K562 treated with DMSO at 1 percent for 4 hours (cell line): ENCODE data around the gene HSD17B4. TPM values are rescaled to one million over a fixed set of nuclear protein-coding genes. Genes with fewer than 3 reads are reported as not detected.

Source experiments
- total RNA-seq: library from RNA; unstranded; fragments of 300-600 nt; gene quantifications from 2 replicates; pipeline ENCODE4 v1.2.3, GENCODE V29; 2022; ENCODE audit not compliant: insufficient read depth

Gene HSD17B4, protein sequence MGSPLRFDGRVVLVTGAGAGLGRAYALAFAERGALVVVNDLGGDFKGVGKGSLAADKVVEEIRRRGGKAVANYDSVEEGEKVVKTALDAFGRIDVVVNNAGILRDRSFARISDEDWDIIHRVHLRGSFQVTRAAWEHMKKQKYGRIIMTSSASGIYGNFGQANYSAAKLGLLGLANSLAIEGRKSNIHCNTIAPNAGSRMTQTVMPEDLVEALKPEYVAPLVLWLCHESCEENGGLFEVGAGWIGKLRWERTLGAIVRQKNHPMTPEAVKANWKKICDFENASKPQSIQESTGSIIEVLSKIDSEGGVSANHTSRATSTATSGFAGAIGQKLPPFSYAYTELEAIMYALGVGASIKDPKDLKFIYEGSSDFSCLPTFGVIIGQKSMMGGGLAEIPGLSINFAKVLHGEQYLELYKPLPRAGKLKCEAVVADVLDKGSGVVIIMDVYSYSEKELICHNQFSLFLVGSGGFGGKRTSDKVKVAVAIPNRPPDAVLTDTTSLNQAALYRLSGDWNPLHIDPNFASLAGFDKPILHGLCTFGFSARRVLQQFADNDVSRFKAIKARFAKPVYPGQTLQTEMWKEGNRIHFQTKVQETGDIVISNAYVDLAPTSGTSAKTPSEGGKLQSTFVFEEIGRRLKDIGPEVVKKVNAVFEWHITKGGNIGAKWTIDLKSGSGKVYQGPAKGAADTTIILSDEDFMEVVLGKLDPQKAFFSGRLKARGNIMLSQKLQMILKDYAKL
- 62.3 and 93.6 TPM in 2 replicates for total RNA-seq

DNA sequence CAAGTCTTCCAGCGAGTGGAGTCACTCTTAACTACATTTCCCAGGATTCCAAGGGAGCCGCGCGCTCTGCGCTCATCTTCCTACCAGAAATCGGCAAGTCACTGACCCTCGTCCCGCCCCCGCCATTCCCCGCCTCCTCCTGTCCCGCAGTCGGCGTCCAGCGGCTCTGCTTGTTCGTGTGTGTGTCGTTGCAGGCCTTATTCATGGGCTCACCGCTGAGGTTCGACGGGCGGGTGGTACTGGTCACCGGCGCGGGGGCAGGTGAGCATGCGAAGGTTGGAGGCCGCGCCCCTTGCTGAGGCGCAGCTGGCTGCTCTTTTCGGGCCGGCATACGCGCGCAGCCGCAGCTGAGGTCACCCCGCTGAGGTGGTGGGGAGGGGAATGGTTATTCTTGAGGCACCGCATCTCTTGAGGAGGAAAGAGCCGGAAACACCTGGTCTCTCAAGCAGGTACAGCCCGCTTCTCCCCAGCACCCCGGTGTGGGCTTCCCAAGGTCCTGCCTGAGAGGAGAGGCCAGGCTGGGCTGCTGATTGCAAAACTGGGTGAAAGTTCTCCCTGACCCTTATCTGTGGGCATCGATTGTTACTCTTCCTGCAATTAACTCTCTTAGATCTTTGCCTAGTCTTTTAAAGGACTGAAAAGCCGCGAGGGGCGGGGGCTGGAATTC lies at the start of gene HSD17B4:
Gene HSD17B4 (plus strand): TSS at position 125 of the 667 bp plus-strand sequence. CDS start 79 bp downstream, at position 204.

Other genes starting within 250 kb of the HSD17B4 start
- gene TNFAIP8, start 96.5 kb upstream of the HSD17B4 start, total RNA-seq: 28.8 and 35.2 TPM in 2 replicates
- gene FAM170A, start 177.1 kb downstream of the HSD17B4 start, total RNA-seq: not detected in 2 replicates